ENCODE data around the gene RAI1. TPM values are rescaled to one million over a fixed set of nuclear protein-coding genes. Genes with fewer than 3 reads are reported as not detected.

Gene RAI1
- total and polyA plus RNA-seq, 2 experiments from 2014 or later, result 0.87 to 0.89 TPM

- H3K4me3 Mint-ChIP-seq, result no peak overlapping the region
- Histone ChIP-seq H3K4me2 (peak overlapping the region; percentile 55), H3K9me2 (ENCODE audit: insufficient read depth) (no peaks in the 10 kb centered on the region), H4K20me1 (replicated peaks; ENCODE audit: insufficient read depth) (no peaks in the 10 kb centered on the region), H3K27ac (ENCODE audit: low read depth) (no peak overlapping the region), H3K4me1 (ENCODE audit: insufficient read depth) (peaks cover 29% of the 10 kb centered on the region), H3K36me3 (ENCODE audit: insufficient read depth) (no peaks in the 10 kb centered on the region), H2AFZ (no peak overlapping the region), H3K4me3 (no peak overlapping the region), H3K27me3 (ENCODE audit: insufficient read depth) (0 out of 2 replicates have a peak, but pooled peaks cover 8% of the 10 kb centered on the region), H3K79me2 (replicated peaks; ENCODE audit: insufficient read depth) (no peaks in the 10 kb centered on the region), H3F3A (replicated peaks; ENCODE audit: low read depth) (no peaks in the 10 kb centered on the region)
- TF ChIP-seq ETS1 (IDR thresholded peaks at IDR 0.05), result no peak
- TF ChIP-seq ZNF114 (CRISPR knock-in tag; IDR thresholded peaks at IDR 0.05), result no peak
- TF ChIP-seq JUNB (IDR thresholded peaks at IDR 0.05; ENCODE audit: unreplicated experiment), result no peak
- no peak for TF ChIP-seq ZNF331 (CRISPR knock-in tag; IDR thresholded peaks at IDR 0.05; ENCODE audit: low read depth)
- no peak for TF ChIP-seq ZNF462 (CRISPR knock-in tag; IDR thresholded peaks at IDR 0.05)
- TF ChIP-seq EZH2phosphoT487 (IDR thresholded peaks at IDR 0.05; ENCODE audit: unreplicated experiment), result no peak
- TF ChIP-seq CREB1 (CRISPR knock-in tag; IDR thresholded peaks at IDR 0.05; ENCODE audit: low read depth), result no peak
- TF ChIP-seq NANOG (IDR thresholded peaks at IDR 0.05; ENCODE audit: borderline replicate concordance), result no peak
- no peak for TF ChIP-seq POLR2AphosphoS5 (IDR thresholded peaks at IDR 0.05; ENCODE audit: low read depth)
- no peak for TF ChIP-seq STAT1 (IDR thresholded peaks at IDR 0.05; ENCODE audit: unreplicated experiment)
- TF ChIP-seq REST (IDR thresholded peaks at IDR 0.05; ENCODE audit: unreplicated experiment), result no peak
- no peak for TF ChIP-seq EZH2 (IDR thresholded peaks at IDR 0.05; ENCODE audit: low read depth, unreplicated experiment)
- no peak for TF ChIP-seq CTCF (conservative IDR thresholded peaks at IDR 0.05; ENCODE audit: low read depth in 2 of 2)
- H3K27ac Mint-ChIP-seq, result no peak overlapping the region
- peaks cover 36% of the 10 kb centered on the region for H3K4me1 Mint-ChIP-seq
- H3K27me3 Mint-ChIP-seq (ENCODE audit: insufficient read depth, low read depth, poor library complexity), result peaks cover 18% of the 10 kb centered on the region
- DNase-seq (ENCODE audit: low spot score) (peak; percentile 68), ATAC-seq (peak; percentile 72)
- no peaks in the 10 kb centered on the region for H3K36me3 Mint-ChIP-seq (ENCODE audit: low read depth)
- H3K9me3 Mint-ChIP-seq, result no peaks in the 10 kb centered on the region
These were observed 57.0 kb downstream of the RAI1 start for GRCh38 chr17:17737961-17738894.

Data from GM23338 (cell line).